AG04449 (cell line): ENCODE results near the gene ARRDC5.

Source experiments
- CTCF ChIA-PET: fragments of 350-600 bp; formaldehyde crosslinking; extraction: SDS; loops from one replicate; lab custom pipeline; 2021; ENCODE audit warnings: antibody characterized with exemption; lab: Yijun Ruan, JAX
- POLR2A ChIA-PET: fragments of 400-600, 350-600 bp; formaldehyde crosslinking; extraction: SDS; loops from one replicate; lab custom pipeline; 2020; ENCODE audit warnings: antibody characterized with exemption, inconsistent platforms; lab: Yijun Ruan, JAX
- DNase-seq: peaks from one replicate; pipeline ENCODE4 v3.0.0-alpha.2; 2010; ENCODE audit warnings: low read depth, low spot score
- H3K4me3 ChIP-seq: 2 replicates; pipeline ENCODE4 v1.5.1; 2011; ENCODE audit warnings: low read depth, mild to moderate bottlenecking, control low read depth, low read length
- TF ChIP-seq, protein P1 (sequence below): IDR thresholded peaks from one replicate; pipeline ENCODE4 v1.5.1; 2011; ENCODE audit warnings: mild to moderate bottlenecking, moderate library complexity, low read length, control low read depth, inconsistent platforms; ENCODE audit not compliant: insufficient read depth; ENCODE audit errors: missing control alignments

Gene ARRDC5

DNA sequence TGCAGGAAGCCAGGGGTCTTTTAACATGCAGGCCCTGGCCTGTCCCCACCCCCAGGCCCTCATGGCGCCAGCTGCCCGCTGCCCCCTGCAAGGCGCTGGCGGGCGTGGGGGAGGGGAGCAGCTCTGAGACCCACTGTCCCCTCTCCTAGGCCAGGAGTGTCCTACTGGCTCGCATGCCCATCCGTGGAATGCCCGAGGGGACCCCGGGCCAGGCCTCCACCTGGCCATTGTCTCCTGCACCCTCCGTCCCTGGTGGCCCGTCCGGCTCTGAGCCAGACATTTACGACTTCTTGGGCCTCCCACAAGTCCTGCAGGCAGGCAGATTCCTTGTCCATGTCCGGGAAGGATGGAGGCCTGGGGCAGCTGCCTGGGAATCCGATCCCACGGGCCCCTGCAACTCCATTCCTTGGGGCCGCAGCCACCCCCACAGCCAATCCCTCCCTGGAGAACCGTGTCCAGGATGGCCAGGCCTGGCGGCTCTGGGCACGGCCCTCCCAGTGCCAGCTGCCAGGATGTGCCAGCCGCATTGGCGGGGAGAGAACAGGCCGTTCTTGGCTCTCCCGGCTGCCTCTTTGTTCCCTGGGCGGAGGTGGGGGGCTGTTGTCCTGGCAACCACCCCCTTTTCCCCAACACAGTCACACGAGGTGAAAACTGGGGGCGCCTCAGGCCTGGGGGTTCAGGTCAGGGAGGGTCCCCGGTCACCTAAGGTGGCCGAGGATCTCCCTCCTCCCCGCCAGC, 24.8 kb downstream of the ARRDC5 start:
- ChIA-PET CTCF (no interaction called here), POLR2A (no interaction called here)
- TF ChIP-seq, protein P1, sequence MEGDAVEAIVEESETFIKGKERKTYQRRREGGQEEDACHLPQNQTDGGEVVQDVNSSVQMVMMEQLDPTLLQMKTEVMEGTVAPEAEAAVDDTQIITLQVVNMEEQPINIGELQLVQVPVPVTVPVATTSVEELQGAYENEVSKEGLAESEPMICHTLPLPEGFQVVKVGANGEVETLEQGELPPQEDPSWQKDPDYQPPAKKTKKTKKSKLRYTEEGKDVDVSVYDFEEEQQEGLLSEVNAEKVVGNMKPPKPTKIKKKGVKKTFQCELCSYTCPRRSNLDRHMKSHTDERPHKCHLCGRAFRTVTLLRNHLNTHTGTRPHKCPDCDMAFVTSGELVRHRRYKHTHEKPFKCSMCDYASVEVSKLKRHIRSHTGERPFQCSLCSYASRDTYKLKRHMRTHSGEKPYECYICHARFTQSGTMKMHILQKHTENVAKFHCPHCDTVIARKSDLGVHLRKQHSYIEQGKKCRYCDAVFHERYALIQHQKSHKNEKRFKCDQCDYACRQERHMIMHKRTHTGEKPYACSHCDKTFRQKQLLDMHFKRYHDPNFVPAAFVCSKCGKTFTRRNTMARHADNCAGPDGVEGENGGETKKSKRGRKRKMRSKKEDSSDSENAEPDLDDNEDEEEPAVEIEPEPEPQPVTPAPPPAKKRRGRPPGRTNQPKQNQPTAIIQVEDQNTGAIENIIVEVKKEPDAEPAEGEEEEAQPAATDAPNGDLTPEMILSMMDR, result no peak

DNA sequence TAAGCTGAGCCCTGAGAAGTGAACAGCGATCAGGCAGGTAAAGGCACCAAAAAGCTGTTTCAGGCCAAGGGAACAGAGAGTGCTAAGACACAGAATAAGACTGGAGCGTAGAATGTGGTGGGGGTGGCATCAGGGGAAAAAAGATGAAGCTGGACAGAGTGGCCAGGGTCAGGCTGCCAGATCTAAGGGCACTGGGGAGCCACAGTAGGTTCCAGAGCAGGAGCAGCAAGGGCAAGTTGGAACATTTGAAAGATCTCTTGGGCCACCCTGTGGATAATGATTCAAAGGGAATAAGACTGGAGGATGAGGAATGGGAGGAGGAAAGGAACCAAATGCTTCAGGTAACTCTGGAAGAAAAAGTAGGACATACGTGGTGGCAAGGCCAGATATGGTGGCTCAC, 28.8 kb downstream of the ARRDC5 start:
- H3K4me3 ChIP-seq, result no peak overlapping the region
- DNase-seq, result no peak
- POLR2A ChIA-PET, result no interaction called here
- CTCF ChIA-PET, result interaction anchor here (1.3 to 11.6 kb wide), 8 partner anchors 17 to 162 kb away, joined by 4 to 129 read pairs (median 52); no protein-coding TSS in a partner anchor
- TF ChIP-seq, protein P1, result no peak

More for the DNA sequence above, 24.8 kb downstream of the ARRDC5 start:
- no peak for DNase-seq
- H3K4me3 ChIP-seq, result no peak overlapping the region

DNA sequence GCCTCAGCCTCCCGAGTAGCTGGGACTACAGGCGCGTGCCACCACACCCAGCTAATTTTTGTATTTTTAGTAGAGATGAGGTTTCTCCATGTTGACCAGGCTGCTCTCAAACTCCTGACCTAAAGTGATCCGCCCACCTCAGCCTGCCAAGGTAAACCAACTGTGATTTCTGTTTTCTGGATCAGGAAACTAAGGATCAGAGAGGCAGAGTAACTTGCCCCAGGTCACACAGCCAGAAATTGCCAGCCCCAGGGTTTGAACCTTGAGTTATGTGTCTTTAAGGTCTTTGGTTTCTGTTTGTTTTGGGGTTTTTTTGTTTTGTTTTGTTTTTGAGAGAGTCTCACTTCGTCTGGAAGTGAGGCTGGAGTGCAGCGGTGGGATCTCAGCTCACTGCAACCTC, 31.0 kb downstream of the ARRDC5 start:
- ChIA-PET POLR2A (interaction anchor here (0.6 to 1.5 kb wide), 3 partner anchors 40 to 107 kb away, joined by 3 to 23 read pairs (median 3); no protein-coding TSS in a partner anchor), CTCF (interaction anchor here (1.2 to 11.6 kb wide), 11 partner anchors 18 to 167 kb away, joined by 3 to 129 read pairs (median 19); no protein-coding TSS in a partner anchor)
- TF ChIP-seq, protein P1, result no peak

DNA sequence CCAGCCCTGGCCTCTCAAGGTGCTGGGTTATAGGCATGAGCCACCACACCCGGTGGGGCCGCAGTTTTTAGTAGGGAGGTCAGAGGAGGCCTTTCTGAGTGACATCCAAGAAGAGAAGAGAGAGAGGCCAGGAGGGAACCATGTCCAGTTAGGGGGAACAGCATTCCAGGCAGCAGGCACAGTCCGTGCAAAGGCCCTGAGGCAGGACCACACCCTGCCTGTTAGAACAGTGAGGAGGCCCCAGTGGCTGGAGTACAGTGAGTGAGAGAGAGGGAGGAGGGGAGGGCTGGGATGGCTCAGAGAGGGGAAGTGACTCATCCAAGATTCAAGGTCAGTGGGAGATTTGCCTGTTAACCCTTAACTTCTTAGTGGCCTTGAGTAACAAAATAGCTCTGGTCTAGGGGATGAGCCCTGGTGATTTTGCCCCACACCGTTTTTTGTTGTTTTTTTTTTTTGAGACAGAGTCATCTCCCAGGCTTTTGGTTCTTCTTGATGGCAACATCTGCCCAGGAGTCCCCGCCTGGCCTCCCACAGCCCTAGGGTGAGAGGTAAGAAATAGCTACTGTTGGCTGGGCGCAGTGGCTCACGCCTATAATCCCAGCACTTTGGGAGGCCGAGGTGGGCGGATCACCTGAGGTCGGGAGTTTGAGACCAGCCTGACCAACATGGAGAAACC, 32.5 kb downstream of the ARRDC5 start:
- TF ChIP-seq, protein P1, result no peak
- CTCF ChIA-PET, result interaction anchor here (0.9 to 11.6 kb wide), 7 partner anchors 9 to 166 kb away, joined by 4 to 129 read pairs (median 80); no protein-coding TSS in a partner anchor
- peak; percentile 52 for DNase-seq
- POLR2A ChIA-PET, result interaction anchor here (0.8 to 1.5 kb wide), 2 partner anchors 15 to 42 kb away, joined by 3 to 23 read pairs; no protein-coding TSS in a partner anchor
- no peak overlapping the region for H3K4me3 ChIP-seq

More for the DNA sequence above, 31.0 kb downstream of the ARRDC5 start:
- H3K4me3 ChIP-seq, result no peak overlapping the region
- no peak for DNase-seq

DNA sequence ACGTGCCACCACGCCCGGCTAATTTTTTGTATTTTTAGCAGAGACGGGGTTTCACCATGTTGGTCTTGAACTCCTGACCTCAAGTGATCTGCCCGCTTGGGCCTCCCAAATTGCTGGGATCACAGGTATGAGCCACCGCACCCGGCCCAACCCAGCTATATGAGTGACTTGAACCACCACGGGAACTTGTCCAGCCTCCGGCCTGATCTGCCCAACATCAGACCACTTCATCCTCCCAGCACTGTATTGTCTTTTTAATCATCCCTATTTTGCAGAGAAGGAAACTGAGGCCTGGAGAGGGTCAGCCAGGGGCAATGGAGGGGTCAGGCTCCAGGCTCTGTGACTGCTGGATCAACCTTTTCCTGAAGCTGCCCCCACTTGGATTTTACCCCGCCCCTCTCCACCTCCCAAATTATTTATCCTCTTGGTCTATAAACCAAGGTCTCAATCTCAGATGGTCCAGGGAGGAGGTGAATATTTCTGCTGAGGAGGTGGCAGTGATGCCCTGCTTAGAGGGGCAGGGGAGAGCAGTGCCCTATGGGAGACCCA, 34.3 kb downstream of the ARRDC5 start:
- H3K4me3 ChIP-seq, result no peak overlapping the region
- POLR2A ChIA-PET, result interaction anchor here (0.6 to 4.1 kb wide), 6 partner anchors 10 to 169 kb away, joined by 3 to 23 read pairs (median 4); no protein-coding TSS in a partner anchor
- CTCF ChIA-PET, result interaction anchor here (1.2 to 11.6 kb wide), 8 partner anchors 14 to 167 kb away, joined by 3 to 129 read pairs (median 24); no protein-coding TSS in a partner anchor
- no peak for DNase-seq
- TF ChIP-seq, protein P1, result no peak
